Common myeloid progenitor, CD34-positive (primary cell): Measurements from ENCODE around the gene HDGFL2.

Source experiments
- CTCF ChIA-PET: fragments of 350-600 bp; sonication (Branson Sonifier 250); formaldehyde crosslinking; loops from one replicate; lab custom pipeline; 2021; ENCODE audit warnings: antibody characterized with exemption; lab: Charles Lee
- POLR2A ChIA-PET: fragments of 350-600 bp; sonication (Branson Sonifier 250); formaldehyde crosslinking; loops from one replicate; lab custom pipeline; 2021; ENCODE audit warnings: antibody characterized with exemption; lab: Charles Lee
- DNase-seq, 3 donors: peaks; one replicate each; pipeline versions ENCODE4 v3.0.0 to v3.0.0-alpha.2; 2013
- H3K27ac ChIP-seq, 2 experiments: 1 replicate in 1 of 2; 2 replicates in 1 of 2; pipeline ENCODE4 v1.7.0; 2013; ENCODE audit warnings: inconsistent platforms in 2 of 2, low read length in 2 of 2, mild to moderate bottlenecking in 2 of 2, low read depth in 1 of 2, moderate library complexity in 1 of 2; ENCODE audit not compliant: severe bottlenecking in 2 of 2, insufficient read depth in 1 of 2, poor library complexity in 1 of 2
- H3K27me3 ChIP-seq, 5 experiments: replicated peaks in 2 of 5; 1 replicate in 3 of 5; 2 replicates in 2 of 5; pipeline versions ENCODE4 v1.6.1 to v1.7.0; 2013; ENCODE audit warnings: low read length in 4 of 5, mild to moderate bottlenecking in 2 of 5, moderate library complexity in 2 of 5, inconsistent platforms in 1 of 5; ENCODE audit not compliant: insufficient read depth in 5 of 5, control insufficient read depth in 4 of 5
- H3K36me3 ChIP-seq, 4 experiments: 1 replicate in 2 of 4; 2 replicates in 2 of 4; pipeline versions ENCODE4 v1.6.1 to v1.7.0; 2013; ENCODE audit warnings: low read length in 3 of 4, control low read depth in 1 of 4, mild to moderate bottlenecking in 1 of 4; ENCODE audit not compliant: control insufficient read depth in 4 of 4, insufficient read depth in 4 of 4
- H3K4me1 ChIP-seq, 4 experiments: 1 replicate in 3 of 4; 2 replicates in 1 of 4; pipeline versions ENCODE4 v1.6.1 to v1.7.1; 2013; ENCODE audit warnings: low read length in 3 of 4, mild to moderate bottlenecking in 3 of 4, control low read depth in 1 of 4, inconsistent platforms in 1 of 4, moderate library complexity in 1 of 4; ENCODE audit not compliant: control insufficient read depth in 4 of 4, insufficient read depth in 4 of 4; ENCODE audit errors: control extremely low read depth in 1 of 4
- H3K4me3 ChIP-seq, 7 experiments: 1 replicate in 4 of 7; 2 replicates in 3 of 7; pipeline versions ENCODE4 v1.5.1 to v1.7.0; 2013; ENCODE audit warnings: mild to moderate bottlenecking in 7 of 7, low read length in 6 of 7, moderate library complexity in 6 of 7, inconsistent platforms in 2 of 7, low read depth in 2 of 7, control low read depth in 1 of 7; ENCODE audit not compliant: insufficient read depth in 4 of 7, control insufficient read depth in 1 of 7; ENCODE audit errors: extremely low read depth in 1 of 7
- H3K9me3 ChIP-seq, 5 experiments: 1 replicate in 4 of 5; 2 replicates in 1 of 5; pipeline versions ENCODE4 v1.6.1 to v1.7.1; 2013; ENCODE audit warnings: low read length in 4 of 5, mild to moderate bottlenecking in 2 of 5, inconsistent platforms in 1 of 5, low read depth in 1 of 5, moderate library complexity in 1 of 5; ENCODE audit not compliant: control insufficient read depth in 4 of 5, insufficient read depth in 2 of 5; ENCODE audit errors: control extremely low read depth in 1 of 5
- WGBS: methylation state at CpG from one replicate; pipeline ENCODE4 v1.1.5; 2013; ENCODE audit not compliant: insufficient coverage; 5-methylcytosine and 5-hydroxymethylcytosine counted together

Gene HDGFL2

GRCh38 chr19:4497770-4498389 is 25.8 kb downstream of the HDGFL2 start:
- H3K36me3 ChIP-seq = peaks cover 0 to 80% (median 57%) of the 10 kb centered on the region in 4 experiments
- POLR2A ChIA-PET = no interaction called here
- no peaks in the 10 kb centered on the region for H3K27me3 ChIP-seq
- no peak overlapping the region for H3K4me3 ChIP-seq
- no peak overlapping the region for H3K27ac ChIP-seq
- no peak for DNase-seq
- CTCF ChIA-PET = interaction anchor here (0.5 kb wide), 1 partner anchor 27 kb away, joined by 3 read pairs; no protein-coding TSS in a partner anchor
- 98% methylated on average over 18 of the region's 25 CpGs for WGBS
- H3K4me1 ChIP-seq = no peaks in the 10 kb centered on the region
- H3K9me3 ChIP-seq = no peaks in the 10 kb centered on the region

DNA sequence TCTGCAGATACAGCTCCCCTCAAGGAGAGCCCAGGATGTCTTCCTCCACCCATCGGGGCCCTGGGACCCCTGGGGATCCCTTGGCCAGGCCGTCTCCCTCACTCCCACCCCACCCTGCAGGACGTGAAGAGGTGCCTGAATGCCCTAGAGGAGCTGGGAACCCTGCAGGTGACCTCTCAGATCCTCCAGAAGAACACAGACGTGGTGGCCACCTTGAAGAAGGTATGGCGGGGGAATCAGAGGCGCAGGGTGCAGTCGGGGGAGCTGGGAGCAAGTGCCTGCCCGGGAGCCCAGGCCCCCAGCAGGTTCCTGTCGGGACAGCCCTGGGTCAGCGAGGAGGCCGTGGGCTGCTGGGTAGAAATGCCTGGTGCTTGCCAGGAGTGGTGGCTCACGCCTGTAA is 26.6 kb downstream of the HDGFL2 start:
- DNase-seq = no peak
- POLR2A ChIA-PET = no interaction called here
- Histone ChIP-seq H3K36me3 (peaks cover 0 to 81% (median 54%) of the 10 kb centered on the region in 4 experiments), H3K4me3 (no peak overlapping the region), H3K27ac (no peak overlapping the region), H3K9me3 (no peaks in the 10 kb centered on the region), H3K4me1 (no peaks in the 10 kb centered on the region), H3K27me3 (no peaks in the 10 kb centered on the region)
- WGBS = 91% methylated on average over 11 of the region's 12 CpGs
- CTCF ChIA-PET = no interaction called here

DNA sequence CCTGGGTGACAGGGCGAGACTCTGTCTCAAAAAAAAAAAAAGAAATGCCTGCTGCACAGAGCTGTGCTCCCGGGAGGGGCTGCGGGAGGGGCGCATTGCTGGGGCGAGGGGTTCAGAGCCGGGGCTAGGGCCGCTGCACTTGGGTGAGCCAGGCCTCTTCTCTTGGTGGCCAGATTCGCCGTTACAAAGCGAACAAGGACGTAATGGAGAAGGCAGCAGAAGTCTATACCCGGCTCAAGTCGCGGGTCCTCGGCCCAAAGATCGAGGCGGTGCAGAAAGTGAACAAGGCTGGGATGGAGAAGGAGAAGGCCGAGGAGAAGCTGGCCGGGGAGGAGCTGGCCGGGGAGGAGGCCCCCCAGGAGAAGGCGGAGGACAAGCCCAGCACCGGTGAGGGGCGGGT is 27.2 kb downstream of the HDGFL2 start:
- no peak overlapping the region for H3K4me3 ChIP-seq
- 93% methylated on average over 19 of the region's 23 CpGs for WGBS
- no peak overlapping the region for H3K27ac ChIP-seq
- CTCF ChIA-PET = interaction anchor here (1.1 kb wide), 1 partner anchor 26 kb away, joined by 4 read pairs; no protein-coding TSS in a partner anchor
- DNase-seq = no peak
- POLR2A ChIA-PET = no interaction called here
- no peaks in the 10 kb centered on the region for H3K27me3 ChIP-seq
- H3K9me3 ChIP-seq = no peaks in the 10 kb centered on the region
- H3K36me3 ChIP-seq = peaks cover 0 to 76% (median 52%) of the 10 kb centered on the region in 4 experiments
- no peaks in the 10 kb centered on the region for H3K4me1 ChIP-seq

- CTCF ChIA-PET = interaction anchor here (1.1 kb wide), 1 partner anchor 25 kb away, joined by 4 read pairs; no protein-coding TSS in a partner anchor
- POLR2A ChIA-PET = no interaction called here
- Histone ChIP-seq H3K4me1 (no peaks in the 10 kb centered on the region), H3K9me3 (no peaks in the 10 kb centered on the region), H3K27me3 (no peaks in the 10 kb centered on the region), H3K4me3 (no peak overlapping the region), H3K36me3 (peaks cover 0 to 76% (median 51%) of the 10 kb centered on the region in 4 experiments), H3K27ac (no peak overlapping the region)
- DNase-seq = no peak
- 98% methylated on average over 12 of the region's 15 CpGs for WGBS
Observed at GRCh38 chr19:4499855-4500254, 27.8 kb downstream of the HDGFL2 start.

GRCh38 chr19:4500841-4501591 is 28.9 kb downstream of the HDGFL2 start:
- no peaks in the 10 kb centered on the region for H3K27me3 ChIP-seq
- peaks cover 0 to 77% (median 50%) of the 10 kb centered on the region in 4 experiments for H3K36me3 ChIP-seq
- H3K27ac ChIP-seq = no peak overlapping the region
- 94% methylated on average over 29 of the region's 29 CpGs for WGBS
- DNase-seq = no peak
- H3K9me3 ChIP-seq = no peaks in the 10 kb centered on the region
- peaks cover 0 to under 1% (median 0%) of the 10 kb centered on the region in 4 experiments for H3K4me1 ChIP-seq
- ChIA-PET CTCF (no interaction called here), POLR2A (no interaction called here)
- H3K4me3 ChIP-seq = no peak overlapping the region

DNA sequence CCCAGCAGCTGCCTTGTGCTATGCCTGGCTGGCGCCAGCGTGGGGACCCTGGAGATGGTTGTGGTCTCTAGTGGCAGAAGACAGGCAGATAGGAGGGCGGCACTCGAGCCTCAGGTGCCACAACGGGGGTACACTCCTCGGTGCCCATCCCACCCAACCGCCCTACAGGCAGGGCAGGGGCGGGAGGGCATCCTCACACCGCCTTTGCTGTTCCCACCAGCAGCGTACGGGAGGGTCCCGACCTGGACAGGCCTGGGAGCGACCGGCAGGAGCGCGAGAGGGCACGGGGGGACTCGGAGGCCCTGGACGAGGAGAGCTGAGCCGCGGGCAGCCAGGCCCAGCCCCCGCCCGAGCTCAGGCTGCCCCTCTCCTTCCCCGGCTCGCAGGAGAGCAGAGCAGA is 29.6 kb downstream of the HDGFL2 start:
- H3K4me3 ChIP-seq = no peak overlapping the region
- peaks cover 0 to 70% (median 46%) of the 10 kb centered on the region in 4 experiments for H3K36me3 ChIP-seq
- CTCF ChIA-PET = interaction anchor here (1.3 kb wide), 1 partner anchor 24 kb away, joined by 3 read pairs; no protein-coding TSS in a partner anchor
- no peaks in the 10 kb centered on the region for H3K27me3 ChIP-seq
- H3K4me1 ChIP-seq = peaks cover 0 to 7% (median 4%) of the 10 kb centered on the region in 4 experiments
- no peak overlapping the region for H3K27ac ChIP-seq
- no peaks in the 10 kb centered on the region for H3K9me3 ChIP-seq
- 97% methylated on average over 18 of the region's 25 CpGs for whole genome bisulfite sequencing
- POLR2A ChIA-PET = no interaction called here
- no peak for DNase-seq
